Measurements from ENCODE around the gene MELTF. TPM values are rescaled to one million over a fixed set of nuclear protein-coding genes. Genes with fewer than 3 reads are reported as not detected.

The MELTF gene
- total and polyA plus RNA-seq, 8 donors, result 4.0 to 8.4 (median 5.6) TPM

GRCh38 chr3:197019021-197019420, 10.6 kb downstream of the MELTF start:
- Histone ChIP-seq H3K9me3 (no peaks in the 10 kb centered on the region), H3K4me1 (peaks cover 0 to 15% of the 10 kb centered on the region in 2 donors), H3K4me3 (no peak overlapping the region), H3K27me3 (peaks cover 0 to 32% of the 10 kb centered on the region in 2 donors), H3K27ac (no peak overlapping the region), H3K36me3 (no peaks in the 10 kb centered on the region)
- DNase-seq (no peak), ATAC-seq (no peak)
- no peak for TF ChIP-seq CTCF (IDR thresholded peaks at IDR 0.05)
- intact Hi-C loops (cut with DNase I), result no loop called here

- no peak for TF ChIP-seq CTCF (IDR thresholded peaks at IDR 0.05)
- DNase-seq (no peak), ATAC-seq (no peak)
- peaks cover 0 to 14% of the 10 kb centered on the region in 2 donors for H3K27me3 ChIP-seq
- H3K4me1 ChIP-seq, result no peaks in the 10 kb centered on the region
- H3K36me3 ChIP-seq, result no peaks in the 10 kb centered on the region
- intact Hi-C loops (cut with DNase I), result no loop called here
- no peak overlapping the region for H3K27ac ChIP-seq
- no peaks in the 10 kb centered on the region for H3K9me3 ChIP-seq
- H3K4me3 ChIP-seq, result no peak overlapping the region
Observed at GRCh38 chr3:197017003-197017402, 12.6 kb downstream of the MELTF start.

DNA sequence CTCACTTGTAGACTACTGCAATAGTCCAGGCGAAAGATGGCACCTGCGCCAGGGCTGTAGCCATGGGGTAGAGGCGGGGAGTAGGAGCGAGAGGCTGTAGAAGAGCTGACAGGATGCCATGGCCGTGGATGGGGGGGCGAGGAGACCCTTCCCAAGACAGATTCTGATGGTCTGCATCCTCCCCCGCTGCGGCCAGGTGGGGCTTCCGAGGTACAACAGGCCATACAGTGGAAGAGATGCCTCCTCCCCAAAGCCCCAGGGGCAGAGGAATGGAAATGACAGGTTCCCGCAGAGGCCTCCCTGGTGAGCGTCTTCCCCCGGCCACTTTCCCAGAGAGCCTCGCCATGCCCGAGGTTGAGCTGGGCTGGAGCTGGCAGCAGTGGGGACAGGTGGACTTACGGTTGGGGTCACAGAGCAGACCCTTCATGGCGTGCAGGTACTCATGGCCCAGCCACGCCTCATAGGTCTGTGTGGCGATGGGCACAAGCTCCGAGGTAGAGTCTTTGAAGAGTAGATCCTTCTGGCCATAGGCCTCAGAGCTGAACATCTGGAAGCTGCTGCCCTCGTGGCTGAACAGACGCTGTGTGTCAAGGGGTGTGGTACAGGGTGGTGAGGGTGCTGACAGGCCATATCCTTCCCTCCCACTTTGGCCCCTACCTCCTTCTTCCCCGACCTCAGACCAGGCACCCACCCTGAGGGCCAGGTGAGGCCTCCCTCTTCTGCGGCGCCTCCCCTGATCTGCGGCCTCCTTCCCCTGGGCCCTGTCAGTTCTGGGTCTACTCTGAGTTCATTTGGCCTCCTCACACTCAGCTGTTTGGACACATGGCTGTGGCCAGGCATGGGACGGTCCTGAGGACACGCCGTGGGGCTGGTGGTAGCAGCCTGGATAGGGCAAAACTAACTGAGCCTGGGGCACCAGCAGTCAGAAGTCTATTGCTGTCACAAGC, 13.6 kb downstream of the MELTF start:
- intact Hi-C loops (cut with DNase I), result no loop called here
- Histone ChIP-seq H3K27me3 (peaks cover 0 to 5% of the 10 kb centered on the region in 2 donors), H3K9me3 (no peaks in the 10 kb centered on the region), H3K27ac (no peak overlapping the region), H3K4me1 (no peaks in the 10 kb centered on the region), H3K4me3 (no peak overlapping the region), H3K36me3 (no peaks in the 10 kb centered on the region)
- no peak for TF ChIP-seq CTCF (IDR thresholded peaks at IDR 0.05)
- DNase-seq (no peak), ATAC-seq (no peak)

GRCh38 chr3:197014942-197015575, 14.6 kb downstream of the MELTF start:
- Histone ChIP-seq H3K4me1 (no peaks in the 10 kb centered on the region), H3K36me3 (no peaks in the 10 kb centered on the region), H3K27ac (no peak overlapping the region), H3K27me3 (no peaks in the 10 kb centered on the region), H3K9me3 (no peaks in the 10 kb centered on the region), H3K4me3 (no peak overlapping the region)
- intact Hi-C loops (cut with DNase I), result no loop called here
- DNase-seq (no peak), ATAC-seq (no peak)
- TF ChIP-seq CTCF (IDR thresholded peaks at IDR 0.05), result no peak

GRCh38 chr3:197014024-197014423, 15.6 kb downstream of the MELTF start:
- H3K27ac ChIP-seq, result no peak overlapping the region
- no peak for TF ChIP-seq CTCF (IDR thresholded peaks at IDR 0.05)
- no peak for ATAC-seq
- H3K4me1 ChIP-seq, result no peaks in the 10 kb centered on the region
- no peaks in the 10 kb centered on the region for H3K36me3 ChIP-seq
- DNase-seq, result no peak
- H3K9me3 ChIP-seq, result no peaks in the 10 kb centered on the region
- intact Hi-C loops (cut with DNase I), result no loop called here
- no peaks in the 10 kb centered on the region for H3K27me3 ChIP-seq
- H3K4me3 ChIP-seq, result no peak overlapping the region
